IPS DF 6.9 (cell line): ENCODE data around the gene TCF3.

Experiments used
- DNase-seq: peaks from one replicate; pipeline ENCODE4 v3.0.0-alpha.2; 2013; ENCODE audit warnings: low read depth, low spot score
- H3K27ac ChIP-seq: one replicate; pipeline ENCODE4 v1.5.1; 2013; ENCODE audit warnings: low read length, control low read depth
- H3K27me3 ChIP-seq: 2 replicates; pipeline ENCODE4 v1.6.1; 2013; ENCODE audit warnings: mild to moderate bottlenecking, low read length; ENCODE audit not compliant: control insufficient read depth, insufficient read depth
- H3K36me3 ChIP-seq: 2 replicates; pipeline ENCODE4 v1.6.1; 2013; ENCODE audit warnings: low read length; ENCODE audit not compliant: control insufficient read depth, insufficient read depth
- H3K4me1 ChIP-seq: 2 replicates; pipeline ENCODE4 v1.6.1; 2013; ENCODE audit warnings: low read length; ENCODE audit not compliant: control insufficient read depth, insufficient read depth
- H3K4me3 ChIP-seq: 2 replicates; pipeline ENCODE4 v1.5.1; 2013; ENCODE audit warnings: mild to moderate bottlenecking, low read length
- H3K9me3 ChIP-seq: 2 replicates; pipeline ENCODE4 v1.6.1; 2013; ENCODE audit warnings: low read length, inconsistent platforms; ENCODE audit not compliant: control insufficient read depth, insufficient read depth
- WGBS: extraction: QIAGEN DNeasy Blood & Tissue Kit; methylation state at CpG from one replicate; pipeline ENCODE4 v1.1.7; 2013; ENCODE audit warnings: mixed read lengths, missing lambda C conversion rate; ENCODE audit not compliant: insufficient read length, insufficient coverage; 5-methylcytosine and 5-hydroxymethylcytosine counted together

Gene TCF3

DNA sequence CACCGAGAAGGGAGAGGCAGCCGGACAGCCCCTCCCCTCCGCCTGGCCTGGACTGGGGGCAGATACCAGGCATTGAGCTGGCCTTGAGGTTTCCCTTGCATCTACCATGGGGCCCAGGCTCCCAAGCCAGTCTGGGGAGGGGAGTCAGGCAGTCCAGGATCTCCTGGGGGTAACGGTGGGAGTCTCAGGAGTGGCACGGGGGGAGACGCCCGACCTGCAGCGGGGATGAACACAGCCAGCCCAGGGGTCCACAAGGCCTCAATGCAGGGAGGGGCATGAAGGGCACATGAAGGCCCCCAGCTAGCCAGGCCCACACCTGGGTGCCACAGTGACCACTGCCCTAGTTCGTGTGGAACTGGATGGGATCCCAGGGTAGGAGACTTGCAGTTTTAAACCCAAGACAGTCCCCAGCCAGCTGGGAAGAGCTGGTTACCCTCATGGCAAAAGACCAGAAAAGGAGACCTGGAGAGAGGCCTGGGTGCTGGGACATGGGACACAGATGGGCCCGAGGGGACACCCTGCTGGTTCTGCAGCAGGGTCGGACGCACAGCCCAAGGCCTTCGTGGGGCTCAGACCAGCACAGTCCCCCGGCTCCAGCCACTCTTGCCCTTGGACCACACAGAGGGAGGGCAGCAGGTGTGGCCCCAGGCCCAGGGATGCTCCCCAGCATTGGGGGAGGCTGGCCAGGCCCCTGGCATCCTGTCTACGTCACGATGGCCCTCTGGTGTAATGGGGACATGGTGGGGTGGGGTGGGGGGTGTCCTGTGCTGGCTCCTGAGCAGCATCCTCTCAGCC, 42.5 kb downstream of the TCF3 start:
- peaks cover 43% of the 10 kb centered on the region for H3K36me3 ChIP-seq
- no peaks in the 10 kb centered on the region for H3K9me3 ChIP-seq
- DNase-seq, result no peak
- no peak overlapping the region for H3K4me3 ChIP-seq
- no peaks in the 10 kb centered on the region for H3K27me3 ChIP-seq
- no peaks in the 10 kb centered on the region for H3K4me1 ChIP-seq
- H3K27ac ChIP-seq, result no peak overlapping the region
- no CpG with 5 or more reads among the region's 16 CpGs for WGBS

DNA sequence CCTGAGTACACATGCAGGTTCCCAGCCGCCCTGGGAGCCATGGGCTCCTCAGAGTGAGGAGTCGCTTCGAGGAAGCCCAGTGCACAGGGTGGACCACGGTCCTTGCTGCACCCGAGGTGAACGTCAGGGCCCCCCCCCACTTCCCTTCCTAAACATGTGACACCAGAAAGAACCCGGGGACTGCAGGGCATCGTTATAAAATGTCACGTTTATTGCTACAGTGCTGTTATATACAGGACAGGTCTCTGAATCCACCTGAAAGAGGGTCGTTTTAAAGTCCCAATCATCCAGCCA, 43.4 kb downstream of the TCF3 start:
- no CpG with 5 or more reads among the region's 10 CpGs for WGBS
- Histone ChIP-seq H3K27ac (no peak overlapping the region), H3K9me3 (no peaks in the 10 kb centered on the region), H3K4me1 (no peaks in the 10 kb centered on the region), H3K4me3 (no peak overlapping the region), H3K36me3 (peaks cover 37% of the 10 kb centered on the region), H3K27me3 (no peaks in the 10 kb centered on the region)
- DNase-seq, result no peak

DNA sequence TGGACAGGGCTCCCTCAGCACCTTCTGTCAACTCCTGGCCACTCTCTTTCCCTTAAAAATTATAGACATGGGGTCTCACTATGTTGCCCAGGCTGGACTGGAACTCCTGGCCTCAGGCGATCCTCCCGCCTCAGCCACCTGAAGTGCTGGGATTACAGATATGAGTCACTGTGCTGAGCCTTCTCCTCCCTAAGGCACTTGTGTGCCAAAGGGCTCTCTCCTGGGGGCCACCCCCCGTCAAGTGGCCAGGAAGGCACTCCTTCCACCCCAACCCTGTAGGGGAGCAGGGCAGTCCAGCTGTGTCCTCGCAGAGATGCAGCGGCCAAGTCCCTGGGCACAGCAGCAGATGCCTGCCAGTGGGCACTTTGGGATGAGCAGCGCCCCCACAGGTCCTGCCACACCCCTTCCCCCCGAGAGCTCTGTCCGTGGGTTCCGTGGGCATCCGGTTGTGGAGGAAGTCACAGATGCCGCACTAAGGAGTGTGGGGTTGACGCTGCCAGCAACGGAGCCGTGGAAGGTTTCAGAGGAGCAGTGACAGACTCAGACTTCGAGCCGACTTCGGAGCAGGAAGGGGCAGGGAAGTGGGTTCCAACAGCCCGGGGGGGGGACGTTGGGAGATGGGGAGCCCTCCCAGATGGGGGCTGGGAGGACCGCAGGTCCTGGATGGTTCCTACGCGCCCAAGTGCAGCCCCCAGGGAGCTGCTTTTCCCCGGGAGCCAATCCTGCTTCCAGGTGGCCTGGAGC, 43.9 kb downstream of the TCF3 start:
- H3K4me1 ChIP-seq, result no peaks in the 10 kb centered on the region
- no peak overlapping the region for H3K4me3 ChIP-seq
- no CpG with 5 or more reads among the region's 23 CpGs for WGBS
- no peaks in the 10 kb centered on the region for H3K9me3 ChIP-seq
- H3K36me3 ChIP-seq, result peaks cover 33% of the 10 kb centered on the region
- no peak overlapping the region for H3K27ac ChIP-seq
- no peak for DNase-seq
- H3K27me3 ChIP-seq, result no peaks in the 10 kb centered on the region

DNA sequence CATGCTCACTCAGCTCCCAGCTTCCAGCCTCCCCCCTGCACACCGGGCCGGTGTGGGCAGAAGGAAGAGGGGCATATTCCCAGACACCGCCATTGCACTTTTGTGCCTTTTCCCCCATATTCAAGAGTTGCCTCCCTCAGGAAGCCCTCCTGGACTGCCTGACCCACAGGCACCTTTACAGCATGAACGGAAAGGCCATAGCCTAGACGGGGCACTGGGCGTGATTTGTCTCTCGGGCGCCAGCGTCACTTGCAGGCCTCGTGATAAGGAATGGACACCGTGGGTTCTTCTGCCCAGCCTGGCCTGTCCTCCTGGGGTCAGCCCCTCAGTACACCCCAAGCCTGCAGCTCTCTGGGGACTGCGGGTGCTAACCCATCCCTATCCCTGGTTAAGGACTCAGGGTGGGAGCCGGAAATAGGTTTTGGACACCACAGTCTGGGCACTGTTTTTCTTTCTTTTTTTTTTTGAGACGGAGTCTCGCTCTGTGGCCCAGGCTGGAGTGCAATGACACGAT, 46.2 kb downstream of the TCF3 start:
- Histone ChIP-seq H3K4me1 (no peaks in the 10 kb centered on the region), H3K4me3 (peak overlapping the region; percentile 80; the same call in 1 of the 2 replicates), H3K27me3 (no peaks in the 10 kb centered on the region), H3K36me3 (peaks cover 12% of the 10 kb centered on the region), H3K27ac (no peak overlapping the region), H3K9me3 (no peaks in the 10 kb centered on the region)
- DNase-seq, result no peak
- no CpG with 5 or more reads among the region's 16 CpGs for WGBS

DNA sequence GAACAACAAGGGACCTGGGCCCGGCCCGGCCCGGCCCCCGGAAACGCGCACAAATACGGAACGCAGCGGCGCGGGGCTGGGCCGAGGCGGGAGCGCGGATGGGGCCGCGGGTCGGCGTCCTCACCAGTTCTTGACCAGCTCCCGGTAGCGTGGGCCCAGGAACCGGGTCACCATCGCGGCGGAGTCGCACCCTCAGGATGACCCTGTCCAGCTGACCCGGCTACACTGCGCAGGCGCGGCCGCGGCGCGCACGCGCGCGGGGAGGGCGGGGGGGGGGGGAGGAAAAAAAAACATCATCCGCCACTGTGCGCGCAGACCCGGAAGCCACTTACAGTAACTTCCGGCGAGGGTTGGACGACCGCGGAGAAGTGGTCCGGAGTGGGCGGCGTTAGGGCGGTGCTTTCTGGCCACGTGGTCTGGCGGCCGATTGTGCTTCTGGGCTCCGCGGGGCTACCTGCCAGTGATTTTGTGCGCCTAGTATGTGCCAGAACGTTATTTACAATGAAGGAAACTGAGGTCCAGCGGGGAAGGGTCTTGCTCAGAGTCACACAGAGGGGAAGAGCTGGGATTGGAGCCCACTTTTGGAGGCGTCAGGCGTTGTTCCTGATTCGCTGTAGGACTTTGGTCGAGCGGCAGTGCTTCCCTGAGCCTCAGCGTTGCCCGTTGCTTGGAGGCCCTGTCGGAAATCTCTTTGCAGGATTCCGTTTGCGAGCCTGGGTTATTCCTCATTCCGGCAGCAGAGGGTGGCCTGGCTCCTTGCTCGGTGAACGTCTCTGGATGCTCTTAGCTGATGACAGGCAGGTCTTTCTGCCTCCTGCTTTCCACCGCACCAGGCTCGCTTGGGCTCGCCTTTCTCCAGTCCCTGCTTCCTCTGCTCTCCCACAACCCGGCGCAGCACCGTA, 46.9 kb downstream of the TCF3 start, which contains the start of gene UQCR11:
TSS of gene UQCR11 (minus strand) at position 227 of the 902 bp plus-strand sequence. CDS start at position 174, 53 bp downstream.
- peaks cover 11% of the 10 kb centered on the region for H3K36me3 ChIP-seq
- no peaks in the 10 kb centered on the region for H3K9me3 ChIP-seq
- H3K27ac ChIP-seq, result no peak within 1 kb of the TSS
- no peaks in the 10 kb centered on the region for H3K27me3 ChIP-seq
- DNase-seq, result peak; percentile 72
- no CpG with 5 or more reads among the region's 79 CpGs for whole genome bisulfite sequencing
- H3K4me1 ChIP-seq, result no peaks in the 10 kb centered on the region
- H3K4me3 ChIP-seq, result peak within 1 kb of the TSS; percentile 80

DNA sequence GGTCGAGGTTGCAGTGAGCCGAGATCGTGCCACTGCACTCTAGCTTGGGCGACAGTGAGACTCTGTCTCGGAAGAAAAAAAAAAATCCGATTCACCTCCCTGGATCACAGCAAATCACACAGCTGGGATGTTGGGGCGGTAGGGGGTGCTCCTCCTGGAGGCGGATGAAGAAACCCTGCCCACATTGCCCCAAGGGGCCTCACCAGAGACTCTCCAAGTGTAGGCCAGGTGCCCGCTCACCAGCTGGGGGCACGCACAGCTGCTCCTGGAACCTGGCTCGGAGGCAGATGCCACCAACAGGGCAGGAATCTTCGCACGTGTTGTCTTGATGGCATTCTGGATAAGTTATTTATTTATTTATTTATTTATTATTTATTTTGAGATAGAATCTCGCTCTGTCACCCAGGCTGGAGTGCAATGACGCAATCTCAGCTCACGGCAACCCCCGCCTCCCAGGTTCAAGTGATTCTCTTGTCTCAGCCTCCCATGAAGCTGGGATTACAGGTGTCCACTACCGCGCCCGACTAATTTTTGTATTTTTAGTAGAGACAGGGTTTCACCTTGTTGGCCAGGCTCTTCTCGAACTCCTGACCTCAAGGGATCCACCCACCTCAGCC, 50.2 kb downstream of the TCF3 start:
- no peaks in the 10 kb centered on the region for H3K9me3 ChIP-seq
- peaks cover 21% of the 10 kb centered on the region for H3K36me3 ChIP-seq
- no peaks in the 10 kb centered on the region for H3K27me3 ChIP-seq
- no peak overlapping the region for H3K4me3 ChIP-seq
- H3K27ac ChIP-seq, result no peak overlapping the region
- H3K4me1 ChIP-seq, result no peaks in the 10 kb centered on the region
- DNase-seq, result no peak
- no CpG with 5 or more reads among the region's 21 CpGs for WGBS

DNA sequence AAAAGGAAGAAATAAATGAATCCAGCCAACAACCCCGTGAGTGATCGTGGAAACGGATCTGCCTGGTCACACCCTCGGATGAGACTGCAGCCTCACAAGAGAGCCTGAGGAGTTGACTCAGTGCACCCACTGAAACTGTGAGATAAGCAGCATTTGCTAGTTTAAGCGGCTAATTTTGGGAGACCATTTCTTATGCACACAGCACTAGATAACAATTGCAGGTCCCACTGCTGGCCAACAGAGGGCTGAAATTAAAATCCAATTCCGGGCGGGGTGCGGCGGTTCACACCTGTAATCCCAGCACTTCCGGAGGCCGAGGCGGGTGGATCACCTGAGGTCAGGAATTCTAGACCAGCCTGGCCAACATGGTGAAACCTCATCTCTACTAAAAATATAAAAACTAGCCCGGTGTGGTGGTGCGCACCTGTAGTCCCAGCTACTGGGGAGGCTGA, 50.8 kb downstream of the TCF3 start:
- no CpG with 5 or more reads among the region's 14 CpGs for WGBS
- no peak for DNase-seq
- Histone ChIP-seq H3K27ac (no peak overlapping the region), H3K4me1 (no peaks in the 10 kb centered on the region), H3K4me3 (no peak overlapping the region), H3K36me3 (peaks cover 22% of the 10 kb centered on the region), H3K27me3 (no peaks in the 10 kb centered on the region), H3K9me3 (no peaks in the 10 kb centered on the region)

DNA sequence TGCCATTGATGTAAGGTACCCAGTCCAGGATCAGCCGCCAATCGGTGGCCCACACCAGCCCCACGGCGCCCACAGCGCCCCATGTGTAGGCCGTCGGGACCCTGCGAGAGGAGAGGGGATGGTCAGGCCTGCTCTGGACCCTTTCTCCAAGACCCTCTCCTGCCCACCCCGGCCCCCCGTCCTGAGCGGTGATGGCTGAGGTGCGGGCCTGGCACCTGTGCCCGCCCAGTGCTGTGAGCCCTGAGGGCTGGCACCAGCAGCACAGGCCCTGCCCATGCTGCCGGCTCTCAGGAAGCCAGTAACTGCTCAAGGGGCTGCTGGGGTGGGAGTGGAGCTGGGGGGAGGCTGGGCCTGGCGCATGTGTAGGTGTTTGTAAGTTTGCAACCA, 53.0 kb downstream of the TCF3 start:
- H3K36me3 ChIP-seq, result peaks cover 24% of the 10 kb centered on the region
- no CpG with 5 or more reads among the region's 15 CpGs for WGBS

DNA sequence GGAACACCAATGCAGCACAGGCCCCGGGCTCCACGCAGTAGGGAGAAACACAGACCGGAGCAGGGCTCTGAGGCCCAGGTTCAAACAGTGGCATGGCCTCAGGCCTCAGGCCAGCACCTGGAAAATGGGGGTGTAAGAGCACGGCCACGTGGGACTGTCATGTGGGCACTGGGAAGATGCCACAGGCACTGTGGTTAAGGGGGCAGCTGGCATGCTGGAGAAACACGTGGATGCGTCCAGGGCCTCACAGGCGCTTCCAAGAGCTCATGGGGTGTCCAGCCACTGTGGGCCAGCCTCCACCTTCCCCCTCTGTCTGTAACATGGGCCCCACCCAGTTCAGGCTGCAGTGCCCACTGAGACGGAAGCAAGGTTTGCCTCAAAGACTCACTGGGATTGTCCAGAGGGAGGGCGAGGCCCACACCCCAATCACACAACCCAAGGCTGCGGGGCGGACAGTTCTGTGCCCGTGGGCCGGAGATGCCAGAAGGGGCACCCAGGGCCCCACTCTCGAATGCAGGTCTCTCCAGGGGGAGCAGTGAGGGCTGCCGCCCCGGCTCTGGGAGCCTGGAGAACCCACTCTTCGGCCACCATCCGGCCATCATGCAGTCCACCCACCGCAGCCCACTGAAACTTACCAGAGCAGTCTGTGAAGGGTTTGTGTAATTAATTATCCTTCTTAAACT, 53.5 kb downstream of the TCF3 start:
- H3K27me3 ChIP-seq, result no peaks in the 10 kb centered on the region
- H3K4me3 ChIP-seq, result no peak overlapping the region
- no peaks in the 10 kb centered on the region for H3K9me3 ChIP-seq
- no CpG with 5 or more reads among the region's 20 CpGs for WGBS
- no peak overlapping the region for H3K27ac ChIP-seq
- H3K36me3 ChIP-seq, result peaks cover 24% of the 10 kb centered on the region
- no peak for DNase-seq
- no peaks in the 10 kb centered on the region for H3K4me1 ChIP-seq

More for the DNA sequence above, 53.0 kb downstream of the TCF3 start:
- H3K27me3 ChIP-seq, result no peaks in the 10 kb centered on the region
- no peak for DNase-seq
- H3K9me3 ChIP-seq, result no peaks in the 10 kb centered on the region
- no peaks in the 10 kb centered on the region for H3K4me1 ChIP-seq
- no peak overlapping the region for H3K4me3 ChIP-seq
- no peak overlapping the region for H3K27ac ChIP-seq
